PC-9 (cell line): Measurements from ENCODE around the gene AGBL3. TPM values are rescaled to one million over a fixed set of nuclear protein-coding genes. Genes with fewer than 3 reads are reported as not detected.

Source experiments
- BruUV-seq: library from RNA; stranded (reverse); fragments of 400-500 nt; replicated peaks from 2 replicates; lab custom pipeline; 2021; lab: Mats Ljungman, UMichigan
- CTCF ChIA-PET: fragments of 300-600 bp; sonication (Branson Sonifier 250); formaldehyde crosslinking; loops from one replicate; lab custom pipeline; 2022; ENCODE audit warnings: antibody characterized with exemption; lab: Charles Lee
- POLR2A ChIA-PET: fragments of 300-600 bp; sonication (Branson Sonifier 250); formaldehyde crosslinking; loops from one replicate; lab custom pipeline; 2022; ENCODE audit warnings: antibody characterized with exemption; ENCODE audit not compliant: unreplicated experiment; lab: Charles Lee
- DNase-seq, 2 experiments: peaks; one replicate each; pipeline versions ENCODE4 v3.0.0 to v3.0.0-alpha.2; 2015 to 2022; ENCODE audit warnings: mixed read lengths in 1 of 2
- H2AFZ ChIP-seq: fragments of 200-600 bp; sonication (generic); 2 replicates; pipeline ENCODE4 v1.8.1; 2017; ENCODE audit warnings: antibody characterized with exemption
- H3F3A ChIP-seq: fragments of 200-600 bp; sonication (generic); 2 replicates; pipeline ENCODE4 v1.8.1; 2017; ENCODE audit warnings: antibody characterized with exemption, mild to moderate bottlenecking, low read depth; ENCODE audit not compliant: insufficient read depth
- H3K27ac ChIP-seq: fragments of 200-600 bp; sonication (generic); 2 replicates; pipeline ENCODE4 v1.6.1; 2016; ENCODE audit warnings: mixed run types
- H3K27me3 ChIP-seq: fragments of 200-600 bp; sonication (generic); 2 replicates; pipeline ENCODE4 v1.6.1; 2016; ENCODE audit warnings: low read depth, mixed run types; ENCODE audit not compliant: insufficient read depth
- H3K36me3 ChIP-seq: fragments of 200-600 bp; sonication (generic); 2 replicates; pipeline ENCODE4 v1.6.1; 2016; ENCODE audit warnings: low read depth, mixed run types
- H3K4me1 ChIP-seq: fragments of 200-600 bp; sonication (generic); replicated peaks from 2 replicates; pipeline ENCODE4 v1.6.1; 2016; ENCODE audit warnings: mixed run types; ENCODE audit not compliant: insufficient read depth
- H3K4me2 ChIP-seq: fragments of 200-600 bp; sonication (generic); 2 replicates; pipeline ENCODE4 v1.6.1; 2017; ENCODE audit warnings: mixed run types
- H3K4me3 ChIP-seq: fragments of 200-600 bp; sonication (generic); 2 replicates; pipeline ENCODE4 v1.6.1; 2016; ENCODE audit warnings: mixed run types
- H3K79me2 ChIP-seq: fragments of 200-600 bp; sonication (generic); 2 replicates; pipeline ENCODE4 v1.6.1; 2017; ENCODE audit warnings: low read depth, mixed run types
- H3K9me2 ChIP-seq: fragments of 200-600 bp; sonication (generic); 2 replicates; pipeline ENCODE4 v1.8.1; 2017; ENCODE audit warnings: mild to moderate bottlenecking; ENCODE audit not compliant: insufficient read depth
- H3K9me3 ChIP-seq: fragments of 200-600 bp; sonication (generic); 2 replicates; pipeline ENCODE4 v1.8.1; 2016; ENCODE audit warnings: low read depth; ENCODE audit not compliant: insufficient read depth
- H4K20me1 ChIP-seq: fragments of 200-600 bp; sonication (generic); 2 replicates; pipeline ENCODE4 v1.8.1; 2017; ENCODE audit not compliant: insufficient read depth
- CTCF ChIP-seq: fragments of 200-600 bp; sonication (generic); conservative IDR thresholded peaks from 2 replicates; pipeline ENCODE4 v1.6.1; 2017; ENCODE audit warnings: mixed run types, antibody characterized with exemption, mild to moderate bottlenecking, moderate library complexity
- EZH2 ChIP-seq: fragments of 200-600 bp; sonication (generic); IDR thresholded peaks from 2 replicates; pipeline ENCODE4 v1.8.0; 2017; ENCODE audit warnings: antibody characterized with exemption, low read depth
- intact Hi-C: fragments of 100-400 bp; cut with micrococcal nuclease; formaldehyde crosslinking; loops from one replicate; pipeline ENCODE4 v1.10.0; 2022; ENCODE audit not compliant: unreplicated experiment
- total RNA-seq: library from RNA; stranded (reverse); gene quantifications from 2 replicates; pipeline ENCODE4 v1.2.3, GENCODE V29; 2021

AGBL3 gene
- total RNA-seq, 1 experiment from 2014 or later = 3.2 TPM

GRCh38 chr7:135074096-135074495, 87.8 kb downstream of the AGBL3 start:
- H3K27me3 ChIP-seq = peaks cover 11% of the 10 kb centered on the region; the same call in 1 of the 2 replicates
- no peaks in the 10 kb centered on the region for H3F3A ChIP-seq
- intact Hi-C loops = no loop called here
- H2AFZ ChIP-seq = no peak overlapping the region
- H4K20me1 ChIP-seq = no peaks in the 10 kb centered on the region
- no peaks in the 10 kb centered on the region for H3K36me3 ChIP-seq
- no peaks in the 10 kb centered on the region for H3K4me1 ChIP-seq
- DNase-seq = no peak
- no peak overlapping the region for H3K4me2 ChIP-seq
- no TSS peak for BruUV-seq
- no peaks in the 10 kb centered on the region; the same call in 1 of the 2 replicates for H3K9me2 ChIP-seq
- no peaks in the 10 kb centered on the region for H3K79me2 ChIP-seq
- TF ChIP-seq EZH2 (no peak), CTCF (no peak)
- no peak overlapping the region for H3K4me3 ChIP-seq
- no peaks in the 10 kb centered on the region for H3K9me3 ChIP-seq
- H3K27ac ChIP-seq = no peak overlapping the region
- POLR2A ChIA-PET = no interaction called here
- CTCF ChIA-PET = no interaction called here

GRCh38 chr7:135074531-135074930, 88.2 kb downstream of the AGBL3 start:
- Histone ChIP-seq H3K36me3 (no peaks in the 10 kb centered on the region), H3K27me3 (peaks cover 11% of the 10 kb centered on the region; the same call in 1 of the 2 replicates), H3F3A (no peaks in the 10 kb centered on the region), H3K4me2 (no peak overlapping the region), H3K4me3 (no peak overlapping the region), H3K9me3 (no peaks in the 10 kb centered on the region), H4K20me1 (no peaks in the 10 kb centered on the region), H2AFZ (no peak overlapping the region), H3K9me2 (no peaks in the 10 kb centered on the region; the same call in 1 of the 2 replicates), H3K27ac (no peak overlapping the region), H3K79me2 (no peaks in the 10 kb centered on the region), H3K4me1 (no peaks in the 10 kb centered on the region)
- ChIA-PET POLR2A (no interaction called here), CTCF (no interaction called here)
- no TSS peak for BruUV-seq
- TF ChIP-seq EZH2 = no peak
- no peak for TF ChIP-seq CTCF
- intact Hi-C loops = no loop called here
- DNase-seq = no peak

- Histone ChIP-seq H3K4me2 (no peak overlapping the region), H3K9me3 (no peaks in the 10 kb centered on the region), H3K9me2 (no peaks in the 10 kb centered on the region; the same call in 1 of the 2 replicates), H4K20me1 (no peaks in the 10 kb centered on the region), H3K36me3 (no peaks in the 10 kb centered on the region), H3K79me2 (no peaks in the 10 kb centered on the region), H3K27me3 (peaks cover 6% of the 10 kb centered on the region; the same call in 1 of the 2 replicates), H2AFZ (no peak overlapping the region), H3F3A (no peaks in the 10 kb centered on the region), H3K27ac (no peak overlapping the region), H3K4me1 (no peaks in the 10 kb centered on the region), H3K4me3 (no peak overlapping the region)
- CTCF ChIA-PET = no interaction called here
- POLR2A ChIA-PET = no interaction called here
- DNase-seq = no peak
- intact Hi-C loops = no loop called here
- TF ChIP-seq EZH2 (no peak), CTCF (no peak)
- no TSS peak for BruUV-seq
These were observed 89.4 kb downstream of the AGBL3 start for GRCh38 chr7:135075716-135076115.
